NB4 (cell line): ENCODE results near the gene GRID1.

ENCODE experiments used
- DNase-seq: peaks from one replicate; pipeline ENCODE4 v3.0.0; 2010; ENCODE audit warnings: low read depth
- H3K4me3 ChIP-seq: one replicate; pipeline ENCODE4 v1.5.1; 2011; ENCODE audit warnings: mild to moderate bottlenecking, low read depth, low read length, moderate library complexity
- CTCF ChIP-seq: IDR thresholded peaks from one replicate; pipeline ENCODE4 v1.5.1; 2012; ENCODE audit warnings: low read depth, low read length
- MAX ChIP-seq: IDR thresholded peaks from 2 replicates; pipeline ENCODE4 v1.6.1; 2011; ENCODE audit warnings: low read depth, low read length
- MYC ChIP-seq: IDR thresholded peaks from 2 replicates; pipeline ENCODE4 v1.6.1; 2011; ENCODE audit warnings: low read depth, low read length
- POLR2A ChIP-seq: IDR thresholded peaks from 2 replicates; pipeline ENCODE4 v1.6.1; 2011; ENCODE audit warnings: mild to moderate bottlenecking; ENCODE audit not compliant: insufficient read length; ENCODE audit errors: extremely low read depth

Gene GRID1

GRCh38 chr10:85791818-85792532, 574.6 kb downstream of the GRID1 start:
- TF ChIP-seq CTCF, result peak; percentile 15
- no peak for TF ChIP-seq MAX
- DNase-seq, result peak; percentile 15
- no peak overlapping the region for H3K4me3 ChIP-seq

- no peak for TF ChIP-seq MAX
- TF ChIP-seq CTCF, result no peak
- TF ChIP-seq POLR2A, result no peak
- TF ChIP-seq MYC, result no peak
- H3K4me3 ChIP-seq, result no peak overlapping the region
- DNase-seq, result no peak
These were observed 576.4 kb downstream of the GRID1 start for GRCh38 chr10:85789982-85790789.

- no peak overlapping the region for H3K4me3 ChIP-seq
- no peak for DNase-seq
- no peak for TF ChIP-seq MAX
- no peak for TF ChIP-seq CTCF
- TF ChIP-seq POLR2A, result no peak
- no peak for TF ChIP-seq MYC
These were observed 577.5 kb downstream of the GRID1 start for GRCh38 chr10:85789125-85789524.

- no peak overlapping the region for H3K4me3 ChIP-seq
- DNase-seq, result no peak
- no peak for TF ChIP-seq MAX
- TF ChIP-seq CTCF, result no peak
- TF ChIP-seq POLR2A, result no peak
These were observed 578.0 kb downstream of the GRID1 start for GRCh38 chr10:85788570-85788969.

GRCh38 chr10:85787881-85788280, 578.7 kb downstream of the GRID1 start:
- TF ChIP-seq CTCF (no peak), POLR2A (no peak), MYC (no peak), MAX (no peak)
- DNase-seq, result no peak
- H3K4me3 ChIP-seq, result no peak overlapping the region
